BLaER1 (cell line): ENCODE measurements around the gene PNLIPRP1.

Experiments used
- H3K27ac ChIP-seq: shearing (Covaris generic); formaldehyde crosslinking; 2 replicates; pipeline ENCODE4 v1.8.1; 2022
- H3K27me3 ChIP-seq: shearing (Covaris generic); formaldehyde crosslinking; 2 replicates; pipeline ENCODE4 v1.8.1; 2022
- H3K36me3 ChIP-seq: shearing (Covaris generic); formaldehyde crosslinking; 2 replicates; pipeline ENCODE4 v1.8.1; 2022
- H3K4me1 ChIP-seq: shearing (Covaris generic); formaldehyde crosslinking; 2 replicates; pipeline ENCODE4 v1.8.1; 2022
- H3K4me2 ChIP-seq: shearing (Covaris generic); formaldehyde crosslinking; 2 replicates; pipeline ENCODE4 v1.8.1; 2022
- H3K4me3 ChIP-seq: shearing (Covaris generic); formaldehyde crosslinking; 2 replicates; pipeline ENCODE4 v1.8.1; 2022
- H3K9ac ChIP-seq: shearing (Covaris generic); formaldehyde crosslinking; 2 replicates; pipeline ENCODE4 v1.8.1; 2022
- H3K9me3 ChIP-seq: shearing (Covaris generic); formaldehyde crosslinking; 2 replicates; pipeline ENCODE4 v1.8.1; 2022
- H4K20me1 ChIP-seq: shearing (Covaris generic); formaldehyde crosslinking; 2 replicates; pipeline ENCODE4 v1.8.1; 2022
- Cebpa-rat ChIP-seq: shearing (Covaris generic); IDR thresholded peaks from 2 replicates; pipeline ENCODE4 v1.8.1; 2022

PNLIPRP1 gene

GRCh38 chr10:116590590-116591444 lies at the start of gene PNLIPRP1:
TSS of gene PNLIPRP1 (plus strand) at chr10:116590959. CDS start at chr10:116591130, 171 bp downstream.
- H3K36me3 ChIP-seq, result no peaks in the 10 kb centered on the region
- no peaks in the 10 kb centered on the region for H4K20me1 ChIP-seq
- no peak for TF ChIP-seq Cebpa-rat
- H3K9ac ChIP-seq, result no peak within 1 kb of the TSS
- no peaks in the 10 kb centered on the region for H3K9me3 ChIP-seq
- no peak within 1 kb of the TSS for H3K4me2 ChIP-seq
- no peaks in the 10 kb centered on the region for H3K27me3 ChIP-seq
- H3K4me3 ChIP-seq, result no peak within 1 kb of the TSS
- no peaks in the 10 kb centered on the region for H3K4me1 ChIP-seq
- no peak within 1 kb of the TSS for H3K27ac ChIP-seq

DNA sequence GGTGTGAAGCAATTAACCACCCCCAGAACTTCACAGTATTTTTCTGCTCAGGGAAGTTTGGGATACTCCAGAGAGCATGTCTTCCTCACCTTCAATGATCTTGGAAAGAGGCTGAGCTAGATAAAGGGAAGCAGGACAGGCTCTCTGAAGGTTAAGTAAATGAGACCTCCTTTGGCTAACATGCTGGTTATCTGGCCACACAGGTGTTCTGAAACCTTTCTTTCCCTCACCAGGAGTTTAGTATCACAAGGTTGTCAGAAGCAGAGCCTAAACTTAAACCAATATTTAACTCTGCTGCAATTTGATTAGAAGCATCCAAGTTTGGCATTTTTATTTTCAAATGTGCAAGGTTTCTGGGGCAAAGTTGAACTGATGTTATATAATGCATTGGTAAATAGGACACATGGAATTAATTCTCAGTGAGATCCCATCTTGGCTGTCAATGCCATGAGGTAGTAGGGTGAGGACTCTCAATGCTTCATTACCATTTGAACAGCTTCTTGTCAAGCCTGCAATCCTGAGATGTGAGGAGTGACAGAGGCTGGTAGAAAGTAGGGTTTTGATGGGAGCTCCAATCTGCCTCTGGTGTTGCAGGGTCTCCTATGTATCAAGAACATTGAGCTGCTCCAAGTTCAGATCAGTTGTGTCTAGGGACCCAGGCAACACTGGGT lies 48.6 kb upstream of the PNLIPRP1 start:
- H3K4me2 ChIP-seq, result no peak overlapping the region
- H3K4me3 ChIP-seq, result no peak overlapping the region
- no peak overlapping the region for H3K9ac ChIP-seq
- no peaks in the 10 kb centered on the region for H4K20me1 ChIP-seq
- no peaks in the 10 kb centered on the region for H3K27me3 ChIP-seq
- TF ChIP-seq Cebpa-rat, result no peak
- H3K4me1 ChIP-seq, result no peaks in the 10 kb centered on the region
- H3K9me3 ChIP-seq, result no peaks in the 10 kb centered on the region
- no peak overlapping the region for H3K27ac ChIP-seq
- H3K36me3 ChIP-seq, result no peaks in the 10 kb centered on the region

GRCh38 chr10:116545122-116545521 lies 45.6 kb upstream of the PNLIPRP1 start:
- no peaks in the 10 kb centered on the region for H3K36me3 ChIP-seq
- no peak overlapping the region for H3K4me3 ChIP-seq
- H3K9me3 ChIP-seq, result no peaks in the 10 kb centered on the region
- TF ChIP-seq Cebpa-rat, result no peak
- H3K4me2 ChIP-seq, result no peak overlapping the region
- no peaks in the 10 kb centered on the region for H3K27me3 ChIP-seq
- H3K4me1 ChIP-seq, result no peaks in the 10 kb centered on the region
- no peak overlapping the region for H3K27ac ChIP-seq
- no peaks in the 10 kb centered on the region for H4K20me1 ChIP-seq
- H3K9ac ChIP-seq, result no peak overlapping the region

DNA sequence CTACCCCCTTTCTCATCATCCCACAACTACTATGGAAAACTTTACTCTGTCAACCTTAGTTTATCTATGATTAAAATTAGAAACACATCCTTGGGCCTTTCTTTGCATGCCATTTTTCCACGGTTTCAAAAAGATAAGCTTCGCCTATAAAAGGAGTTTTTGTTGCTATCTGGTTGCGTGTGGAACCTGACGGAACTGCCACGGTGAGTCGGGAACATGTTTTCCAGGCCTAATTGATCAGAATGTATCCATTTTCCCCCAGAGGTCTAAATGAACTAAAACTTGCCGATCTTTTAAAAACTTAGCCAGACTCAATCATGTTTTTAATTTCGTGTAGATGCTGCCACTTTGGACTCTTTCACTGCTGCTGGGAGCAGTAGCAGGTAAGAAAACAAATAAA lies 45.0 kb upstream of the PNLIPRP1 start, which contains the start of gene PNLIP:
Gene PNLIP, plus strand, starts transcription at position 176 of the 400 bp plus-strand sequence. Its CDS starts 162 bp downstream, at position 338.
- no peak within 1 kb of the TSS for H3K9ac ChIP-seq
- no peaks in the 10 kb centered on the region for H3K27me3 ChIP-seq
- H3K9me3 ChIP-seq, result no peaks in the 10 kb centered on the region
- H3K4me2 ChIP-seq, result no peak within 1 kb of the TSS
- no peak within 1 kb of the TSS for H3K4me3 ChIP-seq
- TF ChIP-seq Cebpa-rat, result no peak
- no peaks in the 10 kb centered on the region for H3K36me3 ChIP-seq
- H4K20me1 ChIP-seq, result no peaks in the 10 kb centered on the region
- H3K4me1 ChIP-seq, result no peaks in the 10 kb centered on the region
- H3K27ac ChIP-seq, result no peak within 1 kb of the TSS

GRCh38 chr10:116548301-116548700 lies 42.5 kb upstream of the PNLIPRP1 start:
- no peak overlapping the region for H3K4me3 ChIP-seq
- no peaks in the 10 kb centered on the region for H3K36me3 ChIP-seq
- H3K9me3 ChIP-seq, result no peaks in the 10 kb centered on the region
- no peak overlapping the region for H3K4me2 ChIP-seq
- H3K27me3 ChIP-seq, result no peaks in the 10 kb centered on the region
- H4K20me1 ChIP-seq, result no peaks in the 10 kb centered on the region
- no peak for TF ChIP-seq Cebpa-rat
- H3K27ac ChIP-seq, result no peak overlapping the region
- H3K4me1 ChIP-seq, result no peaks in the 10 kb centered on the region
- H3K9ac ChIP-seq, result no peak overlapping the region

GRCh38 chr10:116553378-116553980 lies 37.3 kb upstream of the PNLIPRP1 start:
- Histone ChIP-seq H3K4me2 (no peak overlapping the region), H4K20me1 (no peaks in the 10 kb centered on the region), H3K9ac (no peak overlapping the region), H3K27me3 (no peaks in the 10 kb centered on the region), H3K36me3 (no peaks in the 10 kb centered on the region), H3K4me1 (0 out of 2 replicates have a peak, but pooled peaks cover 6% of the 10 kb centered on the region), H3K27ac (no peak overlapping the region), H3K4me3 (no peak overlapping the region), H3K9me3 (no peaks in the 10 kb centered on the region)
- no peak for TF ChIP-seq Cebpa-rat

DNA sequence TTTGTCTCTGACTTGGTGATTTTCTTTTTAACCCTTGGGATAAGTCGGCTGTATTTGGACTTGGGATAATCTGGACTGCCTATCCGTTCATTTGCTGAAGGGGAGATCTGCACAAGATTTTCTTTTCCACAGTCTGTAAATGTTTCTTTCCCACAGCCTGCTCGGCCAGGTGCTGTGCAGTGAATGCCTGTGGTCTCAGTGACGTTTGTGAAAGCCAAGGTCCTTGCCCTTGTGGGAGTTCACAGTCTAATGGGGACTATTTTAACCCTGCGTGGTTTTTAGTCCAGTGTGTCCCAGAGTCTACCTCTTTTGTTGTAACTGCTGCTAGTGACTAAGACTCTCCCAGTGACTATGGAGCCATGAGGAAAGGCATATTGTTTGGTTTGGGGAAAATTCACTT lies 36.1 kb upstream of the PNLIPRP1 start:
- TF ChIP-seq Cebpa-rat, result no peak
- no peaks in the 10 kb centered on the region for H3K9me3 ChIP-seq
- no peaks in the 10 kb centered on the region for H4K20me1 ChIP-seq
- no peak overlapping the region for H3K9ac ChIP-seq
- no peak overlapping the region for H3K4me2 ChIP-seq
- no peak overlapping the region for H3K4me3 ChIP-seq
- H3K4me1 ChIP-seq, result 0 out of 2 replicates have a peak, but pooled peaks cover 6% of the 10 kb centered on the region
- H3K27me3 ChIP-seq, result no peaks in the 10 kb centered on the region
- no peaks in the 10 kb centered on the region for H3K36me3 ChIP-seq
- no peak overlapping the region for H3K27ac ChIP-seq

DNA sequence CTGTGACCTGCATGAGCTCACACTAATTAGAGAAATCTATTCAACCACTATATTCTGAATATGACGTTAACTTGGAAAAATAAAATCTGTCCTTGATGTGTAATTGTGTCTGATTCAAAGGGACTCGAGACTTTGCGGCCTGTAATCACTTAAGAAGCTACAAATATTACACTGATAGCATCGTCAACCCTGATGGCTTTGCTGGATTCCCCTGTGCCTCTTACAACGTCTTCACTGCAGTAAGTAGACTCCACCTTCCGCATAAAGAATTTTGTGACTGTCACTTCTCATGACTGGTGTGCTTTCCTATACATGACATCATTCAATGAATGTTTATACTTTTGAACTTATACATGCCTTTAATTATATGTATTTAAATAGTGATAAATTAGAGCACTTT lies 34.9 kb upstream of the PNLIPRP1 start:
- Histone ChIP-seq H3K27me3 (no peaks in the 10 kb centered on the region), H3K36me3 (no peaks in the 10 kb centered on the region), H3K4me2 (no peak overlapping the region), H3K27ac (no peak overlapping the region), H3K9me3 (no peaks in the 10 kb centered on the region), H4K20me1 (no peaks in the 10 kb centered on the region), H3K9ac (no peak overlapping the region), H3K4me1 (0 out of 2 replicates have a peak, but pooled peaks cover 6% of the 10 kb centered on the region), H3K4me3 (no peak overlapping the region)
- no peak for TF ChIP-seq Cebpa-rat

GRCh38 chr10:116557305-116557880 lies 33.4 kb upstream of the PNLIPRP1 start:
- no peaks in the 10 kb centered on the region for H3K36me3 ChIP-seq
- H3K9ac ChIP-seq, result no peak overlapping the region
- TF ChIP-seq Cebpa-rat, result no peak
- no peaks in the 10 kb centered on the region for H3K9me3 ChIP-seq
- H3K27ac ChIP-seq, result no peak overlapping the region
- no peaks in the 10 kb centered on the region for H4K20me1 ChIP-seq
- H3K4me3 ChIP-seq, result no peak overlapping the region
- no peaks in the 10 kb centered on the region for H3K27me3 ChIP-seq
- H3K4me1 ChIP-seq, result 0 out of 2 replicates have a peak, but pooled peaks cover 6% of the 10 kb centered on the region
- no peak overlapping the region for H3K4me2 ChIP-seq
